ACC112 (cell line): Measurements from ENCODE around the gene TANGO6.

ENCODE experiments used
- H2AFZ ChIP-seq: fragments of 200-600 bp; sonication (generic); one replicate; pipeline ENCODE4 v1.6.0; 2017; ENCODE audit warnings: antibody characterized with exemption, low read length; ENCODE audit not compliant: unreplicated experiment
- H3K27ac ChIP-seq: fragments of 200-600 bp; sonication (generic); 2 replicates; pipeline ENCODE4 v1.5.1; 2014; ENCODE audit warnings: low read depth, mild to moderate bottlenecking, antibody characterized with exemption, low read length, moderate library complexity
- H3K27me3 ChIP-seq: fragments of 200-600 bp; sonication (generic); 2 replicates; pipeline ENCODE4 v1.6.1; 2014; ENCODE audit warnings: mild to moderate bottlenecking, antibody characterized with exemption, low read length, moderate library complexity, mixed read lengths; ENCODE audit not compliant: insufficient read depth
- H3K36me3 ChIP-seq: fragments of 200-600 bp; sonication (generic); 2 replicates; pipeline ENCODE4 v1.6.1; 2016; ENCODE audit warnings: mild to moderate bottlenecking, antibody characterized with exemption, low read length, moderate library complexity, mixed read lengths; ENCODE audit not compliant: insufficient read depth
- H3K4me1 ChIP-seq: fragments of 200-600 bp; sonication (generic); one replicate; pipeline ENCODE4 v1.6.1; 2016; ENCODE audit warnings: low read length, mixed read lengths; ENCODE audit not compliant: insufficient read depth, unreplicated experiment, control insufficient read depth
- H3K4me3 ChIP-seq: fragments of 200-600 bp; sonication (generic); 2 replicates; pipeline ENCODE4 v1.5.1; 2014; ENCODE audit warnings: mild to moderate bottlenecking, low read depth, low read length
- H3K79me2 ChIP-seq: fragments of 200-600 bp; sonication (generic); one replicate; pipeline ENCODE4 v1.6.0; 2016; ENCODE audit warnings: low read length; ENCODE audit not compliant: control insufficient read depth, unreplicated experiment, insufficient read depth

TANGO6 gene

GRCh38 chr16:69110406-69110805 lies 267.1 kb downstream of the TANGO6 start:
- Histone ChIP-seq H3K4me3 (no peak overlapping the region), H3K36me3 (no peaks in the 10 kb centered on the region), H3K27ac (no peak overlapping the region), H3K4me1 (peaks cover 9% of the 10 kb centered on the region), H3K79me2 (no peaks in the 10 kb centered on the region), H2AFZ (no peak overlapping the region), H3K27me3 (0 out of 2 replicates have a peak, but pooled peaks cover 3% of the 10 kb centered on the region)

- Histone ChIP-seq H3K27me3 (0 out of 2 replicates have a peak, but pooled peaks cover 3% of the 10 kb centered on the region), H3K4me1 (peaks cover 9% of the 10 kb centered on the region), H3K36me3 (peaks cover 6% of the 10 kb centered on the region; the same call in 1 of the 2 replicates), H2AFZ (no peak overlapping the region), H3K4me3 (no peak overlapping the region), H3K27ac (no peak overlapping the region), H3K79me2 (no peaks in the 10 kb centered on the region)
These were observed 268.0 kb downstream of the TANGO6 start for GRCh38 chr16:69111216-69111875.

- H3K79me2 ChIP-seq: no peaks in the 10 kb centered on the region
- peaks cover 11% of the 10 kb centered on the region for H3K36me3 ChIP-seq
- 0 out of 2 replicates have a peak, but pooled peaks cover 3% of the 10 kb centered on the region for H3K27me3 ChIP-seq
- H2AFZ ChIP-seq: no peak overlapping the region
- no peak overlapping the region for H3K4me3 ChIP-seq
- peaks cover 9% of the 10 kb centered on the region for H3K4me1 ChIP-seq
- no peak overlapping the region for H3K27ac ChIP-seq
These were observed 268.5 kb downstream of the TANGO6 start for GRCh38 chr16:69111876-69112230.

DNA sequence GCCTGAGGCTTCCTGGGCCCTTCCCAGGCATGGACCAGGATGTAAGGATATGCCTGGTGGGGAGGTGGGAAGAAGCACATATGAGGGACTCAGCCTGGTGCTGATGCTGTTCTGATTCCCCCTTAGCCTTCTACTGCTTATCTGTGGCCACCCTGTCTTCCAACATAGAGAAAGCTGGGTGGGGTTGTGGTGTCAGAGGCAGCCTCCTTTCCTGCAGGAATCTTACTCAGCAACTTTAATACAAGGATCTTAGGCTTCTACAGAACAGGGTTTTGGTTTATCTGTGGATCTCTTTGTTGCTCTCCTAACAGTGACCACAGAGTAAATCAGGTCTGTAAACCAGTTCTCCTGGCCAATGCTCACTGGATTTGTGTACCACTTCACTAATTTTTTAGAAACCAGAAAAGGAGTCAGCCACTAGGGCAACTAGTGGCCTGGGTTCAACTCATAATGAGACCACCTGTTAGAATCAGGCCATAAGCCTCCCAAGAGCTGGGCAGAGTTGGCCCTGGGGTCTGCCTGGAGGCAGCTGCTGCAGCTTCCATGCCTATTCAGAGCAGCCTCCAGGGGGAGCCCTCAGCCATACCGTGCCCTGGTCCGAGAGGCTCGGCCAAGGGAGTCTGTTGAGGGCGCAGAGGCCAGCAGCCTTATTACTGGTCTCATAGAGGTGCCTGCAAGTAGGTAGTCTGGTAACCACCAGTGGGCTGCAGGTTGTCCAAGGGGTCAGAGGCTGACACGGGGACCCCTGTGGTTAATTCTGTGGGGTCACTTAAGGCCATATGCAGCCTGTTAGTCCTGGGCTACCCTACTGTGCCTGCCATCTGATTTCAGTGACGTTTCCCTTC lies 269.2 kb downstream of the TANGO6 start:
- Histone ChIP-seq H3K27me3 (0 out of 2 replicates have a peak, but pooled peaks cover 3% of the 10 kb centered on the region), H3K36me3 (peaks cover 16% of the 10 kb centered on the region), H3K79me2 (no peaks in the 10 kb centered on the region), H2AFZ (no peak overlapping the region), H3K4me3 (no peak overlapping the region), H3K27ac (no peak overlapping the region), H3K4me1 (peaks cover 3% of the 10 kb centered on the region)

DNA sequence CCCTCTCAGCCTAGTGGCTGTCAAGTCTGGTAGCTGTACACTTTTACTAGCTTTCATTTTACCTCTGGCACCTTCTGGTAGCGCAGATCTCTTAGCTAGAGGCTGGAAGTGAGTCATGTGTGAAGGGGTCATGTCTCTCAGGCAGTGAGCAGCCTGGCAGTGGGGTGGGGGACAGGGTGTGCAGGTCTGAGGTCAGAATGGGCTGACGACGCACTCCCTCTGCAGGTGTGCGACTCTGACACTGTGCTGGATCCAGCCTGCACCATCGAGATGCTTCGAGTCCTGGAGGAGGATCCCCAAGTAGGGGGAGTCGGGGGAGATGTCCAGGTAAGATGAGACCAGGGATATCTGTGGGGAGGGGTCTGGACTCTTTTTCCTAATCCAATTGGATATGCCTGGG lies 269.9 kb downstream of the TANGO6 start:
- H3K27me3 ChIP-seq: no peaks in the 10 kb centered on the region
- H3K27ac ChIP-seq: no peak overlapping the region
- peaks cover 23% of the 10 kb centered on the region for H3K36me3 ChIP-seq
- no peaks in the 10 kb centered on the region for H3K4me1 ChIP-seq
- no peak overlapping the region for H2AFZ ChIP-seq
- no peak overlapping the region for H3K4me3 ChIP-seq
- H3K79me2 ChIP-seq: no peaks in the 10 kb centered on the region

- H3K27me3 ChIP-seq: no peaks in the 10 kb centered on the region
- no peaks in the 10 kb centered on the region for H3K4me1 ChIP-seq
- no peak overlapping the region for H3K4me3 ChIP-seq
- H3K36me3 ChIP-seq: peaks cover 28% of the 10 kb centered on the region
- H3K27ac ChIP-seq: no peak overlapping the region
- no peak overlapping the region for H2AFZ ChIP-seq
- no peaks in the 10 kb centered on the region for H3K79me2 ChIP-seq
These were observed 271.1 kb downstream of the TANGO6 start for GRCh38 chr16:69114346-69114975.

- Histone ChIP-seq H3K4me3 (no peak overlapping the region), H3K36me3 (peaks cover 32% of the 10 kb centered on the region), H2AFZ (no peak overlapping the region), H3K4me1 (no peaks in the 10 kb centered on the region), H3K27ac (no peak overlapping the region), H3K79me2 (no peaks in the 10 kb centered on the region), H3K27me3 (no peaks in the 10 kb centered on the region)
These were observed 271.6 kb downstream of the TANGO6 start for GRCh38 chr16:69114976-69115355.

DNA sequence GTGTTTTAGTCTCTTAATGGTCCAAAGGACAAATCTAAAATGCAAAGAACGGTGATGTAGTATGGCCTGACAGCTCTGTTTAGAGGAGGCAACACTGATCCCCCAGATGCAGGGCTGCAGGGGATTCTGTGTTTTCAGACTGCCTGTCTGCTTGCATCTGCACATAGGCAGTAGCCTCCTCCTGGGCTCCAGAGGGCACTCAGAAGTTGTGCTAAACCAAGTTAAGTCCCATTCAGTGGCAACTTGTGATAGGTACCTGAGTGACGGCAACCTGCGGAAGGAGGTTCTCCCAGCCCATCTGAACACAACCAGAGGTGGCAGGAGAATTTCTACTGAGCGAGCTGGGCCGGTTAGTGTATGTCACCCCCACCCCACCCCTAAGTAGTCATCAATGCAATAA lies 272.0 kb downstream of the TANGO6 start:
- Histone ChIP-seq H3K36me3 (peaks cover 32% of the 10 kb centered on the region), H3K4me3 (no peak overlapping the region), H2AFZ (no peak overlapping the region), H3K27me3 (no peaks in the 10 kb centered on the region), H3K79me2 (no peaks in the 10 kb centered on the region), H3K4me1 (no peaks in the 10 kb centered on the region), H3K27ac (no peak overlapping the region)

- no peaks in the 10 kb centered on the region for H3K4me1 ChIP-seq
- H3K27me3 ChIP-seq: no peaks in the 10 kb centered on the region
- no peak overlapping the region for H3K4me3 ChIP-seq
- H3K36me3 ChIP-seq: peaks cover 32% of the 10 kb centered on the region
- no peak overlapping the region for H3K27ac ChIP-seq
- no peak overlapping the region for H2AFZ ChIP-seq
- peaks cover 2% of the 10 kb centered on the region for H3K79me2 ChIP-seq
These were observed 272.5 kb downstream of the TANGO6 start for GRCh38 chr16:69115837-69116236.

GRCh38 chr16:69116256-69116875 lies 273.0 kb downstream of the TANGO6 start:
- H3K4me1 ChIP-seq: no peaks in the 10 kb centered on the region
- H3K36me3 ChIP-seq: peaks cover 32% of the 10 kb centered on the region
- H2AFZ ChIP-seq: no peak overlapping the region
- no peak overlapping the region for H3K27ac ChIP-seq
- H3K27me3 ChIP-seq: no peaks in the 10 kb centered on the region
- no peak overlapping the region for H3K4me3 ChIP-seq
- peaks cover 3% of the 10 kb centered on the region for H3K79me2 ChIP-seq
